NCI-H82 treated with DMSO at 0.1 percent for 48 hours (cell line): ENCODE results near the gene IGSF3.
"Not testable (repeated sequence)": the region's sequence is repeated elsewhere in the genome, so short reads cannot be mapped to it uniquely, and the experiment has no call there.

Source experiments
- DNase-seq: peaks from one replicate; lab custom pipeline; 2025; ENCODE audit not compliant: unreplicated experiment; lab: John Stamatoyannopoulos, UW

IGSF3 gene

GRCh38 chr1:116603646-116604045 lies 63.9 kb downstream of the IGSF3 start:
- not testable (repeated sequence) for DNase-seq

DNA sequence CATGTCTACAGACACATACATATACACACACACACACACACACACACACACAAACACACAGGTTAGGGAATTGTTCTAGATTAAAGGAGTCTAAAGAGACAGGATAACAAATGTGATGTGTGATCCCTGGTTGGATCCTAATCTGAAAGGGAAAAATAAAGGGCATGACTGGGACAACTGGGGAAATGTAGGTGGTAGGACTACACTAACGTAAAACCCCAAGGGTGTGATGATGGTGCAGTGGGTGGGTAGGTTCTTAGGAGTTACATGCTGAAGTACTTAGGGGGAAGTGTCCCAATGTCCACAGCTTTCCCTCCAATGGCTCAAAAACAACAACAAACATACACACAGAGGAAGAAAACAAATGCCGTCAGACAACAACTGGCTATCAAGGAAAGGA lies 68.2 kb downstream of the IGSF3 start:
- DNase-seq: not testable (repeated sequence)

DNA sequence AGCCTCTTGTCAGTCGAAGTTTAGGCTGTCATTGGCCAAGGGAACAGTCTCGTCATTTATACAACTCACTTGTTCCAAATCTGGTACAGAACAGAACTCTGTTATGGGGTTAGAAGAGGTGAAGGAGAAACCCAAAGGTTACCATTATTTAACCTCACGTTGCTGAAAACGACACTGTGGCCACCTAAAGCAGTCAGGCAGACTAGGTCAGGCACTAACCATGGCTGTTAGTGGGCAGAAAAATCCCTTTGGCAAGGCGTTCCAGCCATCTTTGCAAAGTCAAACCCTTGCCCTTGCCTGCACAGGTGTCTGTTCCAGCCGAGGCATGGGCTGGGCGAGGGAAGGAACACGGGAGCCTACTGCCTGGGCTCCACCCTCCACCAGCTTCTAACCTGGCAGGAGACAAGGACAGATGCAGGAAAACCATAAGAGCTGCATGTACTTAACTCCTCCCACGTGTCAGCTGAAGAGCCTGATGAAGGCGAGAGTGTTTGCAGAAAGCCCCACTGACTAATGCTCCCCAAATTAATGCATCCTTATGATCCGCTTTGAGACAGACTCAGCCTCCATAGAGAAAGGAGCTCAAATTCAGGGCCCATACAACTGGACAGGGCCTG lies 69.0 kb downstream of the IGSF3 start:
- not testable (repeated sequence) for DNase-seq

- not testable (repeated sequence) for DNase-seq
These were observed 70.1 kb downstream of the IGSF3 start for GRCh38 chr1:116597388-116597787.

GRCh38 chr1:116596742-116597307 lies 70.7 kb downstream of the IGSF3 start:
- DNase-seq: not testable (repeated sequence)

- not testable (repeated sequence) for DNase-seq
These were observed 71.4 kb downstream of the IGSF3 start for GRCh38 chr1:116595946-116596741.

- not testable (repeated sequence) for DNase-seq
These were observed 72.3 kb downstream of the IGSF3 start for GRCh38 chr1:116595065-116595840.

- not testable (repeated sequence) for DNase-seq
These were observed 73.6 kb downstream of the IGSF3 start for GRCh38 chr1:116593977-116594376.

- not testable (repeated sequence) for DNase-seq
These were observed 74.1 kb downstream of the IGSF3 start for GRCh38 chr1:116593401-116593800.

DNA sequence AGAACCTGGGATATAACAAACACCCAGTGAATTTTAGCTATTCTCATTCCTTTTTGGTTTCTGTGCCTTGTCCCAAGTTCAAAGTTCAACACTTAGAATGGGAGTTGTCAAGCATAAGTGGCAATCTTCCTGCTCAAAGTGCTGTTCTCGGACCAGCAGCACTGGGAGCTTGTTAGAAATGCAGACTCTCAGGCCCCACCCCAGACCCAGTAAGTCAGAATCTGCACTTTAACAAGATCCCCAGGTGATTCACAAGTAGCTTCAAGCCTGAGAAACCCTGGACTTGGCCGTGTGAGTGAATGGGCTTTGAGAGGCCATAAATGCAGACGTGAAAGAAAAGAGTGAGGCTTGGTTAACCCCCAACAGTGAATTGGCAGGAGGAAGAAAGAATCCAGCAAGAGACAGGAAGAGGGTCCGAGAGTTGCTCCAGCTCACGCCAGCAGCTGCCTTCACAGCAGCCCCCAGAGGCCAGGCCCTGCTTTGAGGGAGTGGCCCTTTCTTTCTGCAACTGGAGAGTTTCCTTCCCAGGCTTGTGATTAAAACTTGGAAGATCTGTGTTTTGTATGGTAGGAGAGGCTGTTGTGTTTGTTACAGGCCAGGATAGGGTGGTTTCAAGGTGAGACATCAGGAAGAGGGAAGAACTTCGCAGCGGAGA lies 75.5 kb downstream of the IGSF3 start:
- not testable (repeated sequence) for DNase-seq

DNA sequence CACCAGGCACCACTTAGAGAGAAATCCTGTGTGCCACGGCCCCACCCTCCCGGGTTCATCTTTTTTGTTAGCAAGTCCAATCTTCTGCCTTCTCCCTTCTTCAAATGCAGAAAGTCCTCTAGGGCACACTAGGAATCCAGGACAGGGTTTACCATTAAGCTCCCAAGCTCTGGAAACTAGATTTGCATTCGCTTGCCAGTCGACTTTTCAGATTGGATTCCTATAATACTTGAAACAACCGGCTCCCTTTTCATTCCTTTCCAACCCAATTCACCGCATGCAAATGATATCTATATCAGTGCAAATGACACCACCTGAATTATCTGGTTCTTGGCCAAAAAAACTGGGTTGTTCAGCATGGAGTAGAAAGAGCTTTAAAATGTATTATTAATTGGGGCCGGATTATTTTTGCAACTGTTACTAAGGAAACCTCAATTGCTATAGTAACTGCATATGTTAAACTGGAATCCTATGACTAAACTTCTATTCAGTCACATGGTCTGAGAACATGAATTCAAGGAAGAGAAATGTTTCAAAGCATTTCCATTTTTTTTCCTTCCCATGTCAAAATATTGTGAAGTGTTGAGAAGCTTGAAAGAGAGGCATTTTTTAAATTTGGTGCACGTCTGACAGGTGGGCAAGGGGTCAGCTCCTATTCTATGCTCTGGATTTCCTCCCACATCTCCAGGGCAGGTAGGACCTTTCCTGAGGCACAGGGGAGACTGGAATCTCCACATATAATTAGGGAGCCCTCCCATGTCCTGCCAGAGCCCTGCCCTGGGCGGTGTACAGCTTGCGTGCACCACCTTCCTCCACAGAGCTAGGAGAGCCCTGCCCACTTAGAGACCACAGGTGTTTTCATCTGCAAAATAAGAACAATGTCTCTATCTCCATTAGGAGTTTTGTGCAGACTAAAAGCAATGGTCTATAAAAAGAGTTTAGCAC lies 76.3 kb downstream of the IGSF3 start:
- DNase-seq: not testable (repeated sequence)

- DNase-seq: not testable (repeated sequence)
These were observed 77.1 kb downstream of the IGSF3 start for GRCh38 chr1:116590359-116591005.

- not testable (repeated sequence) for DNase-seq
These were observed 78.3 kb downstream of the IGSF3 start for GRCh38 chr1:116589101-116589735.

DNA sequence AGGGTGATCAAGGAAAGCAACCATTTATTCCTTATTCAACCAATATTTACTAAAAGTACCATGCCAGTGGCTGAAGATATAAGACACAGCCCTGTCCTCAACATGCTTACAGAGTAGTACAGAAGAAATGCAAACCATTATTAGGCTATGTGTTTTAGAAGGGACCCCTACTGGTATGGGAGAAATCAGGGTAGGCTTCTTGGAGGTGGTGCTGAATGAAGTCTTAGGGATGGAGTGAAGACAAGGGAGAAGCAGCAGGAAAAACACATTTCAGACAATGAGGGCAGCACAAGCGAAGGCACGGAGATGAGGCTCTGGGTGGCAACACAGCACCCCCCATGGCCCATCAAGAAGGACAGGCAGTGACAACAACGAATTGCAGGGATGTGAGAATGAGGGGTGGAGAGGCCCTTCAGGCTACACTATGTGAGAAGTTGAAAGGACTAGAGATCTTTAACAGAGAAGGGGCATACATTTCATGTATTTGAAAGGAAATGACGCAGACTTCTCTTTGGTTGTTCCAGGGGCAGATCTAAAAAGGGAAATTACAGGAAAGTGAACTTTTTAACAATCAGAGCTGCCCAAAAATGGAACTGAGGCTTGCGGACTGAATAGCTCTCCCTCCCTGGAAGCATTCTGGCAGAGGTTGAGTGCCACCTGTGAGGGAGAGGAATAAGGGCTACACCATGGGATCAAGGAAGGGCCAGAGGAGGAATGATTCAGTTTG lies 79.9 kb downstream of the IGSF3 start:
- DNase-seq: no peak

DNA sequence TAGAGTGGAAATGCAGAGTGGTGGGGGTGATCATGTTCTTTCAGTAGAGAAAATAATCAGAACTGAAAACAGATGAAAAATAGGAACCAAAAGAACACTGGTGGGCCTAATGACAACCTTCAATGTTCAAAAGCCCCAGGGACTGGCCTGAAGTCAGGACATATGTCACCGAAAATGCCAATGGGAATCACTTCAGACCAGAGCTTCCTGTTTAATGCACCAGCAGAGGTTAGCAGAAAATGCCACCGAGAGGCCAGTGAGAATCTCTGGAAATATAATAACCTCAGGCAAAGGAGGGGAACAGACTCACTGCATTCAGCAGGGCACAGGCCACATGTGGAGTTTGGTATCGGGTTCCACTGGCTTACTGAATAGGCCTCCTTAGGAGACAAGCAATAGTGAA lies 80.8 kb downstream of the IGSF3 start:
- no peak for DNase-seq

GRCh38 chr1:116585886-116586285 lies 81.6 kb downstream of the IGSF3 start:
- DNase-seq: no peak

DNA sequence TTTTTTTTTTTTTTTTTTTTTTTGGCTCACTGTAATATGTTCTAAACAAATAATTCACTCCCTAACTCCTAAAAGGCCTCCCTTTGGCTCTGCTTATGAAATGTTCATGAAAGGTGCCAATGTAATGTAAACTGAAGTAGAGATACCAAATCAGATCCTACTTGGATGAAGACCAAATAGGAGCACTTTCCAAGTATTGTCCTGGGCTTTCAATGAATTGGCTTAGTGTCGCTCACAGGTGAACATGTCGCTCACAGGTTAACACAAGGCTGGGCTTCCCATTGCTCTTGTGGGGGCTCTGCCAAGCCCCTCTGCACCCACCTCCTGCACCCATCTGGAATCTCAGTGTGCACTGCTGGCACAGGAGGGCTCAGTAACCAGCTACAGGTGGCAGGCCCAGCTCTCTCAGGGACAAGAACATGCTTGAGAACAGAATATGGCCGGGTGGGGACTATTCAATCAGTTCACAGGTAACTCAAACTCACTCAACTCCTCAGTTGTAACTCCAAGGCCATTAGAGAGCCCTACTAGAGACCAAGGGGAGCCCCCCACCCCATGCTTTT lies 86.1 kb downstream of the IGSF3 start:
- DNase-seq: no peak
